GM23338 (cell line): ENCODE measurements around the gene MUC13. TPM values are rescaled to one million over a fixed set of nuclear protein-coding genes. Genes with fewer than 3 reads are reported as not detected.

Experiments
- ATAC-seq: fragments of 200-7000 bp; cut with Tn5 transposase; 3 replicates; pipeline ENCODE4 v1.9.1; 2020
- DNase-seq: peaks from one replicate; pipeline ENCODE4 v3.0.0-alpha.2; 2015; ENCODE audit warnings: low spot score
- H2AFZ ChIP-seq: fragments of 200-600 bp; sonication (generic); 2 replicates; pipeline ENCODE4 v1.8.0; 2016; ENCODE audit warnings: antibody characterized with exemption, mild to moderate bottlenecking, moderate library complexity
- H3F3A ChIP-seq: fragments of 200-600 bp; sonication (generic); replicated peaks from 2 replicates; pipeline ENCODE4 v1.8.0; 2017; ENCODE audit warnings: antibody characterized with exemption, mixed run types, low read depth
- H3K27ac ChIP-seq: fragments of 200-600 bp; sonication (generic); 2 replicates; pipeline ENCODE4 v1.6.1; 2016; ENCODE audit warnings: low read depth
- H3K27me3 ChIP-seq: fragments of 200-600 bp; sonication (generic); 2 replicates; pipeline ENCODE4 v1.8.0; 2016; ENCODE audit warnings: mild to moderate bottlenecking, mixed run types, moderate library complexity; ENCODE audit not compliant: insufficient read depth
- H3K36me3 ChIP-seq: fragments of 200-600 bp; sonication (generic); 2 replicates; pipeline ENCODE4 v1.8.0; 2016; ENCODE audit warnings: mild to moderate bottlenecking; ENCODE audit not compliant: insufficient read depth
- H3K4me1 ChIP-seq: fragments of 200-600 bp; sonication (generic); 2 replicates; pipeline ENCODE4 v1.8.0; 2016; ENCODE audit warnings: mild to moderate bottlenecking, moderate library complexity; ENCODE audit not compliant: insufficient read depth
- H3K4me2 ChIP-seq: fragments of 200-600 bp; sonication (generic); 2 replicates; pipeline ENCODE4 v1.7.1; 2017; ENCODE audit warnings: mixed run types
- H3K4me3 ChIP-seq: fragments of 200-600 bp; sonication (generic); 2 replicates; pipeline ENCODE4 v1.6.1; 2016; ENCODE audit warnings: mixed run types
- H3K79me2 ChIP-seq: fragments of 200-600 bp; sonication (generic); replicated peaks from 2 replicates; pipeline ENCODE4 v1.8.0; 2017; ENCODE audit warnings: mild to moderate bottlenecking; ENCODE audit not compliant: insufficient read depth
- H3K9me2 ChIP-seq: fragments of 200-600 bp; sonication (generic); 2 replicates; pipeline ENCODE4 v1.8.0; 2017; ENCODE audit not compliant: insufficient read depth
- H4K20me1 ChIP-seq: fragments of 200-600 bp; sonication (generic); replicated peaks from 2 replicates; pipeline ENCODE4 v1.8.0; 2017; ENCODE audit warnings: mild to moderate bottlenecking; ENCODE audit not compliant: insufficient read depth
- H3K27ac Mint-ChIP-seq: 2 replicates; pipeline ENCODE4 v1.8.0; 2020; ENCODE audit warnings: inconsistent platforms, mild to moderate bottlenecking, moderate library complexity, mixed read lengths
- H3K27me3 Mint-ChIP-seq: 3 replicates; pipeline ENCODE4 v1.8.0; 2022; ENCODE audit warnings: low read depth, mild to moderate bottlenecking, moderate library complexity, mixed read lengths, inconsistent platforms; ENCODE audit not compliant: insufficient read depth, poor library complexity
- H3K36me3 Mint-ChIP-seq: 3 replicates; pipeline ENCODE4 v1.8.0; 2021; ENCODE audit warnings: low read depth, mild to moderate bottlenecking, inconsistent platforms, moderate library complexity, mixed read lengths
- H3K4me1 Mint-ChIP-seq: 3 replicates; pipeline ENCODE4 v1.8.0; 2020; ENCODE audit warnings: mild to moderate bottlenecking, inconsistent platforms, mixed read lengths
- H3K4me3 Mint-ChIP-seq: 3 replicates; pipeline ENCODE4 v1.8.0; 2021; ENCODE audit warnings: moderate library complexity, mild to moderate bottlenecking, inconsistent platforms, mixed read lengths
- H3K9me3 Mint-ChIP-seq: 3 replicates; pipeline ENCODE4 v1.8.0; 2020; ENCODE audit warnings: moderate library complexity, mild to moderate bottlenecking, inconsistent platforms, mixed read lengths
- EZH2phosphoT487 ChIP-seq: fragments of 200-600 bp; sonication (generic); IDR thresholded peaks from one replicate; pipeline ENCODE4 v1.8.1; 2018; ENCODE audit warnings: antibody characterized with exemption; ENCODE audit not compliant: unreplicated experiment
- JUNB ChIP-seq: IDR thresholded peaks from one replicate; pipeline ENCODE4 v1.6.1; 2016; ENCODE audit warnings: antibody characterized with exemption; ENCODE audit not compliant: unreplicated experiment
- NANOG ChIP-seq: IDR thresholded peaks from 2 replicates; pipeline ENCODE4 v1.6.1; 2016; ENCODE audit warnings: antibody characterized with exemption, borderline replicate concordance
- POLR2AphosphoS5 ChIP-seq: IDR thresholded peaks from 2 replicates; pipeline ENCODE4 v1.6.1; 2016; ENCODE audit warnings: antibody characterized with exemption, low read depth
- ZNF331 ChIP-seq: fragments of 250-450 bp; sonication (Bioruptor Pico); IDR thresholded peaks from 2 replicates; pipeline ENCODE4 v1.5.0; 2020; ENCODE audit warnings: low read depth, mild to moderate bottlenecking, moderate library complexity
- polyA plus RNA-seq: library from polyadenylated mRNA; unstranded; fragments of >200 nt; fragmentation: Nextera tagmentation; extraction: Ambion mirVana; gene quantifications from 2 replicates; pipeline ENCODE4 v1.2.1, GENCODE V29; 2016
- total RNA-seq: library from RNA; depleted of rRNA; stranded (reverse); fragments of >200 nt; shearing (Covaris generic); gene quantifications from 2 replicates; pipeline ENCODE4 v1.2.3, GENCODE V29; 2014
- TF ChIP-seq, protein P1 (sequence below): fragments of 250-450 bp; sonication (Bioruptor Pico); IDR thresholded peaks from 2 replicates; pipeline ENCODE4 v1.5.0; 2020; ENCODE audit warnings: mild to moderate bottlenecking, moderate library complexity
- TF ChIP-seq, protein P2 (sequence below), 2 experiments: fragments of 200-600 bp in 1 of 2; sonication (generic) in 1 of 2; conservative IDR thresholded peaks; 2 replicates each; pipeline versions ENCODE4 v1.5.1 to v1.6.1; 2016 to 2017; ENCODE audit warnings: antibody characterized with exemption in 2 of 2, low read depth in 2 of 2, mild to moderate bottlenecking in 2 of 2, moderate library complexity in 1 of 2

The MUC13 gene
- total and polyA plus RNA-seq, 2 experiments from 2014 or later = not detected

DNA sequence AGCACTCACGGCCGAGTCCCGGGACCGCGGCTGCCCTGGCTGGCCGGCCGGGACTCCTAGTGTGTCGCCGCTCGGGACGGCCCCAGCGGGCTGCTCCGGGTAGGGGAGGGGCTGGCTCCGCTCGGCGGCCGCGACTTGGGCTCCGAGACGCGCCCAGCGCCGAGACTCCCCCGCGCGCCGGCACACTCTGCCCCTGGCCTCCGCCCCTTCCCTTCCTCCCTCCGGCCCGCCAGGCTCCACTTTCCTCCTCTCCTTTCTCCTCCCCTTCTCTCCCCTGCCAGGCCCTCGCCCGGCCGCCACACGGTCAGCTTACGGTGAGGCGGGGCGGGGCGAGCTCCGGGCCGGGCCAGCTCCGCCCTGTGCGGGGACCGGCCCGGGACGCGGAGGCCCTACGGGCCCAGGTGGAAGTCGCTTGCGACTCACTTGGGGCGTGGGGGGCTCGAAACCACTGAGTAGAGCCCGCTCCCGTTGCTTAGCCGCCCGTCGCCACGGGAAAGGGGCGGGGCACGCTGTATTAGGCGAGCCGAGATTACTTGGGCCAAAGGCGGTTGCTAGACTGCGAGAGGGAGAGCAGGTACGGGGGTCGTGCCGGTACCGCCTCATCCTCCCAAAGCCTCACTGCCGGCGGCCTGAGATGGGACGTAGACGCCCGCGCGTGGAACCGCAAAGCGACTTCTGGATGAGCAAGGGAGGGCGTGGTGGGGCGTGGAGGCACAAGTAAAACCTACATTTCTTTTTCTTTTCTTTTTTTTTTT, 47.2 kb downstream of the MUC13 start, which contains the start of gene ITGB5:
TSS of gene ITGB5 (minus strand) at position 189 of the 755 bp plus-strand sequence. CDS start 365 bp downstream, outside the sequence.
- Histone ChIP-seq H3F3A (peaks cover 10% of the 10 kb centered on the region), H3K27ac (peak within 1 kb of the TSS; percentile 97), H2AFZ (no peak within 1 kb of the TSS), H3K9me2 (no peaks in the 10 kb centered on the region), H3K79me2 (peaks cover 37% of the 10 kb centered on the region), H3K27me3 (no peaks in the 10 kb centered on the region), H3K4me2 (peak within 1 kb of the TSS; percentile 88), H3K4me3 (peak within 1 kb of the TSS; percentile 71), H4K20me1 (no peaks in the 10 kb centered on the region), H3K36me3 (no peaks in the 10 kb centered on the region), H3K4me1 (peaks cover 34% of the 10 kb centered on the region)
- DNase-seq (peak; percentile 86), ATAC-seq (peak; percentile 67)
- peaks cover 3% of the 10 kb centered on the region for H3K9me3 Mint-ChIP-seq
- peaks cover 15% of the 10 kb centered on the region; the same call in 2 of the 3 replicates for H3K36me3 Mint-ChIP-seq
- H3K4me3 Mint-ChIP-seq = peak within 1 kb of the TSS; percentile 86
- H3K27ac Mint-ChIP-seq = peak within 1 kb of the TSS; percentile 91
- peaks cover 63% of the 10 kb centered on the region for H3K4me1 Mint-ChIP-seq
- peaks cover 31% of the 10 kb centered on the region for H3K27me3 Mint-ChIP-seq
- TF ChIP-seq EZH2phosphoT487 (no peak), POLR2AphosphoS5 (peak; percentile 71)

DNA sequence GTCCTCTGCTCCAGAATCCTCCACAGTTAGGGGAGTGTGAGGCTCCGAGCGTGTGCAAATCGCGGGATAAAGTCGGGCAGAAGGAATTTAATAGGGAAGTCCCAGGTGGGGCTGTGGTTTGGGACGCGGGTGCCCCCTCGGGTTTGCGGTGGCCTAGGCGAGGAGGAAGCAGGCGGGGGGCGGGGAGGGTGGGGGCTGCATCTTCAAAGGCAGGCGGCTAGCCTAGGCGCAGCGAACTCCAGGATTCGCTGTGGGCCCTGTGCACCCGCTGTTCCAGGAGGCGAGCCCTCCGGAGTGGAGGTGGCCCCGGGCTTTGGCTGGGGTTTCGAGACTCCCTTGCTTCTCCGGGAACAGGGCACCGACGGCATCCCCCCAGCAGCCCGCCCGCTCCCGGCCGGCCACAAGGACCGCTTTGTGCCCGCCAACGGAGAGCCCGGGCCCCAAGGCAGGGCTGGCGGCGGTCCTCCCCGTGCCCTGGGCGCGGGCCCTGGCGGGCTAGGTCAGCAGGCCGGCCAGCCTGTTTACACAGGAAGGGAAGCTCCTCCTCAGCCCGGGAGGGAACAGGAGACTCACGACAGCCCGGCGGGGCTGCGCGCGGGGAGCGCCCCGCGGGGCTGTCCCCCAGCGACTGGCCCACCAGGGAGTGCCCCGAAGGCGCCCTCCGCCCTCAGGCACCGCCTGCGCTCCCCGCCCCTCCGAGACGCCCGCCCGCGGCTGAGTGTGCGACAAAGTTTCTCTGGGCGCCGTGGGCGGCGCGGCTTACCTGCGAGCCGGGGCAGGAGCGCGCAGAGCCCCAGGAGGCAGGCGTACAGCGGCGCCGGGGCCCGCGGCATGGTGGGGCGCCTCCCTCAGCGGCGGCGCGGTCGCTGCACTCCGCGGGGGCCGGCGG, 48.1 kb downstream of the MUC13 start:
- peak overlapping the region; percentile 76 for H3K27ac Mint-ChIP-seq
- Histone ChIP-seq H3K27ac (peak overlapping the region; percentile 95), H3F3A (peaks cover 13% of the 10 kb centered on the region), H3K79me2 (peaks cover 46% of the 10 kb centered on the region), H2AFZ (no peak overlapping the region), H3K36me3 (no peaks in the 10 kb centered on the region), H3K4me1 (peaks cover 41% of the 10 kb centered on the region), H3K27me3 (no peaks in the 10 kb centered on the region), H3K4me3 (peak overlapping the region; percentile 71), H3K4me2 (peak overlapping the region; percentile 88), H3K9me2 (no peaks in the 10 kb centered on the region), H4K20me1 (no peaks in the 10 kb centered on the region; the same call in 1 of the 2 replicates)
- H3K4me3 Mint-ChIP-seq = peak overlapping the region; percentile 86
- peaks cover 69% of the 10 kb centered on the region for H3K4me1 Mint-ChIP-seq
- ATAC-seq = peak; percentile 30
- peaks cover 3% of the 10 kb centered on the region for H3K9me3 Mint-ChIP-seq
- H3K36me3 Mint-ChIP-seq = peaks cover 15% of the 10 kb centered on the region
- TF ChIP-seq NANOG = no peak
- TF ChIP-seq ZNF331 (CRISPR knock-in tag) = no peak
- no peak; the same call in 1 of the 2 replicates for TF ChIP-seq POLR2AphosphoS5
- no peak for TF ChIP-seq JUNB
- TF ChIP-seq, protein P1, sequence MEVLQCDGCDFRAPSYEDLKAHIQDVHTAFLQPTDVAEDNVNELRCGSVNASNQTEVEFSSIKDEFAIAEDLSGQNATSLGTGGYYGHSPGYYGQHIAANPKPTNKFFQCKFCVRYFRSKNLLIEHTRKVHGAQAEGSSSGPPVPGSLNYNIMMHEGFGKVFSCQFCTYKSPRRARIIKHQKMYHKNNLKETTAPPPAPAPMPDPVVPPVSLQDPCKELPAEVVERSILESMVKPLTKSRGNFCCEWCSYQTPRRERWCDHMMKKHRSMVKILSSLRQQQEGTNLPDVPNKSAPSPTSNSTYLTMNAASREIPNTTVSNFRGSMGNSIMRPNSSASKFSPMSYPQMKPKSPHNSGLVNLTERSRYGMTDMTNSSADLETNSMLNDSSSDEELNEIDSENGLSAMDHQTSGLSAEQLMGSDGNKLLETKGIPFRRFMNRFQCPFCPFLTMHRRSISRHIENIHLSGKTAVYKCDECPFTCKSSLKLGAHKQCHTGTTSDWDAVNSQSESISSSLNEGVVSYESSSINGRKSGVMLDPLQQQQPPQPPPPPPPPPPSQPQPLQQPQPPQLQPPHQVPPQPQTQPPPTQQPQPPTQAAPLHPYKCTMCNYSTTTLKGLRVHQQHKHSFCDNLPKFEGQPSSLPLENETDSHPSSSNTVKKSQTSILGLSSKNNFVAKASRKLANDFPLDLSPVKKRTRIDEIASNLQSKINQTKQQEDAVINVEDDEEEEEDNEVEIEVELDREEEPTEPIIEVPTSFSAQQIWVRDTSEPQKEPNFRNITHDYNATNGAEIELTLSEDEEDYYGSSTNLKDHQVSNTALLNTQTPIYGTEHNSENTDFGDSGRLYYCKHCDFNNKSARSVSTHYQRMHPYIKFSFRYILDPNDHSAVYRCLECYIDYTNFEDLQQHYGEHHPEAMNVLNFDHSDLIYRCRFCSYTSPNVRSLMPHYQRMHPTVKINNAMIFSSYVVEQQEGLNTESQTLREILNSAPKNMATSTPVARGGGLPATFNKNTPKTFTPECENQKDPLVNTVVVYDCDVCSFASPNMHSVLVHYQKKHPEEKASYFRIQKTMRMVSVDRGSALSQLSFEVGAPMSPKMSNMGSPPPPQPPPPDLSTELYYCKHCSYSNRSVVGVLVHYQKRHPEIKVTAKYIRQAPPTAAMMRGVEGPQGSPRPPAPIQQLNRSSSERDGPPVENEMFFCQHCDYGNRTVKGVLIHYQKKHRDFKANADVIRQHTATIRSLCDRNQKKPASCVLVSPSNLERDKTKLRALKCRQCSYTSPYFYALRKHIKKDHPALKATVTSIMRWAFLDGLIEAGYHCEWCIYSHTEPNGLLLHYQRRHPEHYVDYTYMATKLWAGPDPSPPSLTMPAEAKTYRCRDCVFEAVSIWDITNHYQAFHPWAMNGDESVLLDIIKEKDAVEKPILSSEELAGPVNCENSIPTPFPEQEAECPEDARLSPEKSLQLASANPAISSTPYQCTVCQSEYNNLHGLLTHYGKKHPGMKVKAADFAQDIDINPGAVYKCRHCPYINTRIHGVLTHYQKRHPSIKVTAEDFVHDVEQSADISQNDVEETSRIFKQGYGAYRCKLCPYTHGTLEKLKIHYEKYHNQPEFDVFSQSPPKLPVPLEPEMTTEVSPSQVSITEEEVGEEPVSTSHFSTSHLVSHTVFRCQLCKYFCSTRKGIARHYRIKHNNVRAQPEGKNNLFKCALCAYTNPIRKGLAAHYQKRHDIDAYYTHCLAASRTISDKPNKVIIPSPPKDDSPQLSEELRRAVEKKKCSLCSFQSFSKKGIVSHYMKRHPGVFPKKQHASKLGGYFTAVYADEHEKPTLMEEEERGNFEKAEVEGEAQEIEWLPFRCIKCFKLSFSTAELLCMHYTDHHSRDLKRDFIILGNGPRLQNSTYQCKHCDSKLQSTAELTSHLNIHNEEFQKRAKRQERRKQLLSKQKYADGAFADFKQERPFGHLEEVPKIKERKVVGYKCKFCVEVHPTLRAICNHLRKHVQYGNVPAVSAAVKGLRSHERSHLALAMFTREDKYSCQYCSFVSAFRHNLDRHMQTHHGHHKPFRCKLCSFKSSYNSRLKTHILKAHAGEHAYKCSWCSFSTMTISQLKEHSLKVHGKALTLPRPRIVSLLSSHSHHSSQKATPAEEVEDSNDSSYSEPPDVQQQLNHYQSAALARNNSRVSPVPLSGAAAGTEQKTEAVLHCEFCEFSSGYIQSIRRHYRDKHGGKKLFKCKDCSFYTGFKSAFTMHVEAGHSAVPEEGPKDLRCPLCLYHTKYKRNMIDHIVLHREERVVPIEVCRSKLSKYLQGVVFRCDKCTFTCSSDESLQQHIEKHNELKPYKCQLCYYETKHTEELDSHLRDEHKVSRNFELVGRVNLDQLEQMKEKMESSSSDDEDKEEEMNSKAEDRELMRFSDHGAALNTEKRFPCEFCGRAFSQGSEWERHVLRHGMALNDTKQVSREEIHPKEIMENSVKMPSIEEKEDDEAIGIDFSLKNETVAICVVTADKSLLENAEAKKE (CRISPR knock-in tag) = no peak
- TF ChIP-seq, protein P2, sequence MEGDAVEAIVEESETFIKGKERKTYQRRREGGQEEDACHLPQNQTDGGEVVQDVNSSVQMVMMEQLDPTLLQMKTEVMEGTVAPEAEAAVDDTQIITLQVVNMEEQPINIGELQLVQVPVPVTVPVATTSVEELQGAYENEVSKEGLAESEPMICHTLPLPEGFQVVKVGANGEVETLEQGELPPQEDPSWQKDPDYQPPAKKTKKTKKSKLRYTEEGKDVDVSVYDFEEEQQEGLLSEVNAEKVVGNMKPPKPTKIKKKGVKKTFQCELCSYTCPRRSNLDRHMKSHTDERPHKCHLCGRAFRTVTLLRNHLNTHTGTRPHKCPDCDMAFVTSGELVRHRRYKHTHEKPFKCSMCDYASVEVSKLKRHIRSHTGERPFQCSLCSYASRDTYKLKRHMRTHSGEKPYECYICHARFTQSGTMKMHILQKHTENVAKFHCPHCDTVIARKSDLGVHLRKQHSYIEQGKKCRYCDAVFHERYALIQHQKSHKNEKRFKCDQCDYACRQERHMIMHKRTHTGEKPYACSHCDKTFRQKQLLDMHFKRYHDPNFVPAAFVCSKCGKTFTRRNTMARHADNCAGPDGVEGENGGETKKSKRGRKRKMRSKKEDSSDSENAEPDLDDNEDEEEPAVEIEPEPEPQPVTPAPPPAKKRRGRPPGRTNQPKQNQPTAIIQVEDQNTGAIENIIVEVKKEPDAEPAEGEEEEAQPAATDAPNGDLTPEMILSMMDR (conservative IDR thresholded peaks at IDR 0.05; ENCODE audit: low read depth in 2 of 2) = no peak; a peak in 1 of 4 replicates
- no peak for TF ChIP-seq EZH2phosphoT487
- peak; percentile 72 for DNase-seq
- peaks cover 31% of the 10 kb centered on the region for H3K27me3 Mint-ChIP-seq
